ENCODE results near the gene KATNBL1. TPM values are rescaled to one million over a fixed set of nuclear protein-coding genes. Genes with fewer than 3 reads are reported as not detected.

Gene KATNBL1
- total RNA-seq, 1 experiment from 2014 or later, result 12.9 TPM

DNA sequence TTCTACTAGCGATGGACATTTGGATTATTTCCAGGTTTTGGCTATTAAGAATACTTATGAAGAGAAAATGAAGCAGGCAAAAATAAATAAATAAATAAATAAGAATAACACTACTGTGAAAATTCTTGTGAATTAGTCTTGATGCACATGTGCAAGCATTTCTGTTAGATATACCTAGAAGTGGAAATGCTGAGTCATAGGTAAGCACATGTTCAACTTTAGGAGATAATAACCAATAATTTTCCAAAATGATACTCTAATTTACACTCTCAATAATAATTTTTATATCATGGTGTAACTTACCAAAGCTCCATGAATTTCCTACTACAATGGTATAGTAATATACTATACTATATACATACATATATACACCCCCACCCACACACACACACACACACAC is 38.3 kb upstream of the KATNBL1 start:
- Mint-ChIP-seq H3K9me3 (ENCODE audit: low read depth, unreplicated experiment) (no peaks in the 10 kb centered on the region), H3K27ac (ENCODE audit: unreplicated experiment) (no peak overlapping the region), H3K4me3 (ENCODE audit: low read depth, unreplicated experiment) (no peak overlapping the region), H3K4me1 (ENCODE audit: low read depth, unreplicated experiment) (no peaks in the 10 kb centered on the region), H3K36me3 (ENCODE audit: insufficient read depth, unreplicated experiment) (no peaks in the 10 kb centered on the region), H3K27me3 (ENCODE audit: unreplicated experiment) (no peaks in the 10 kb centered on the region)
- TF ChIP-seq, protein P1, sequence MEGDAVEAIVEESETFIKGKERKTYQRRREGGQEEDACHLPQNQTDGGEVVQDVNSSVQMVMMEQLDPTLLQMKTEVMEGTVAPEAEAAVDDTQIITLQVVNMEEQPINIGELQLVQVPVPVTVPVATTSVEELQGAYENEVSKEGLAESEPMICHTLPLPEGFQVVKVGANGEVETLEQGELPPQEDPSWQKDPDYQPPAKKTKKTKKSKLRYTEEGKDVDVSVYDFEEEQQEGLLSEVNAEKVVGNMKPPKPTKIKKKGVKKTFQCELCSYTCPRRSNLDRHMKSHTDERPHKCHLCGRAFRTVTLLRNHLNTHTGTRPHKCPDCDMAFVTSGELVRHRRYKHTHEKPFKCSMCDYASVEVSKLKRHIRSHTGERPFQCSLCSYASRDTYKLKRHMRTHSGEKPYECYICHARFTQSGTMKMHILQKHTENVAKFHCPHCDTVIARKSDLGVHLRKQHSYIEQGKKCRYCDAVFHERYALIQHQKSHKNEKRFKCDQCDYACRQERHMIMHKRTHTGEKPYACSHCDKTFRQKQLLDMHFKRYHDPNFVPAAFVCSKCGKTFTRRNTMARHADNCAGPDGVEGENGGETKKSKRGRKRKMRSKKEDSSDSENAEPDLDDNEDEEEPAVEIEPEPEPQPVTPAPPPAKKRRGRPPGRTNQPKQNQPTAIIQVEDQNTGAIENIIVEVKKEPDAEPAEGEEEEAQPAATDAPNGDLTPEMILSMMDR (IDR thresholded peaks at IDR 0.05; ENCODE audit: unreplicated experiment), result no peak
- DNase-seq, result no peak
- no TSS peak for BruUV-seq (replicated peaks)
- CTCF ChIA-PET, result no interaction called here
- intact Hi-C loops (cut with micrococcal nuclease; ENCODE audit: unreplicated experiment), result no loop called here

DNA sequence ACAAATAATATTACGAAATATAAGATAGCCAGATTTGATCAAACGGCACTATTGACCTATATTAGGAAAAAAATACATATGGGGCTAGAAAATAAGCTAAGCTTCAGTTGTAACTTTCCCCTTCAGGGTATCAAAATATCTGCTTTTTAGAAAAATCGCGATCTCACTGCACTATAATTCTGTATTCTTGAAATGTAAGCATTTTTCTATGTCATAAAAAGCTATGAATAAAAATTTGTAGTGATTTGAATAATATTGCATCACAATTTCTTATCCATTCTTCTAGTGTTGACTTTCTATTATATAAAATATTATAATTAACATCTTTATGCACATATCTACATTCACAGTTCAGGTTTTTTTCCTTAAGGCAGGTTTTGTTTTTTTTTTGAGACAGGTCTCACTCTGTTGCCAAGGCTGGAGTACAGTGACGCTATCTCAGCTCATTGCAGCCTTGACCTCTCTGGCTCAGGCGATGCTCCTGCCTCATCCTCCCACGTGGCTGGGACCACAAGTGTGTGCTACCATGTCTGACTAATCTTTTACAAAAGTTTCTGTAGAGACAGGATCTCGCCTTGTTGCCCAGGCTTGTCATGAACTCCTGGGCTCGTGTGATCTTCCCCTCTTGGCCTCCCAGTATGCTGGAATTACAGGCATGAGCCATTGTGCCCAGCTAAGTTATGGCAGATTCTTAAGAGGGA is 36.5 kb upstream of the KATNBL1 start:
- DNase-seq, result no peak
- Mint-ChIP-seq H3K9me3 (ENCODE audit: low read depth, unreplicated experiment) (no peaks in the 10 kb centered on the region), H3K4me3 (ENCODE audit: low read depth, unreplicated experiment) (no peak overlapping the region), H3K27me3 (ENCODE audit: unreplicated experiment) (no peaks in the 10 kb centered on the region), H3K36me3 (ENCODE audit: insufficient read depth, unreplicated experiment) (no peaks in the 10 kb centered on the region), H3K27ac (ENCODE audit: unreplicated experiment) (no peak overlapping the region), H3K4me1 (ENCODE audit: low read depth, unreplicated experiment) (no peaks in the 10 kb centered on the region)
- CTCF ChIA-PET, result no interaction called here
- intact Hi-C loops (cut with micrococcal nuclease; ENCODE audit: unreplicated experiment), result no loop called here
- TF ChIP-seq, protein P1 (IDR thresholded peaks at IDR 0.05; ENCODE audit: unreplicated experiment), result no peak
- BruUV-seq (replicated peaks), result no TSS peak

DNA sequence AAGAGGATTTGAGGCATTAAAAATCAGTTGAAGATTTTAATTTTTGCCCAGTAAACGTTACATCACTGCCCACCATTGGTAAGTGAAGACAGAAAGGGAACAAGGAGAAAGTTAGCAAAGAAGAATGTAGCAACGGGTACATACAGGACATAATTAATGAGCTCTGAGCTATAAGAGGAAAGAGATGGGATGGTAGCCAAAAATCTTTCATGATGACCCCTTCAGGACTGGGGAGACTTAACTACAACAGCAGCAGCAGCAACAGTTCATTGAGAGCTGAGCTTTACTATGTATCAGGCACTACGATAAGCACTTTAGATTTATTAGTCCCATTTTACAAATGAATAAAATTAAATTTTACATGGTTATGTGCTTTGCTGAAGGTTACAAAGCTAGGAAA is 33.3 kb upstream of the KATNBL1 start:
- H3K4me3 Mint-ChIP-seq (ENCODE audit: low read depth, unreplicated experiment), result no peak overlapping the region
- TF ChIP-seq, protein P1 (IDR thresholded peaks at IDR 0.05; ENCODE audit: unreplicated experiment), result no peak
- H3K4me1 Mint-ChIP-seq (ENCODE audit: low read depth, unreplicated experiment), result peaks cover 10% of the 10 kb centered on the region
- intact Hi-C loops (cut with micrococcal nuclease; ENCODE audit: unreplicated experiment), result no loop called here
- no peaks in the 10 kb centered on the region for H3K9me3 Mint-ChIP-seq (ENCODE audit: low read depth, unreplicated experiment)
- DNase-seq, result no peak
- CTCF ChIA-PET, result no interaction called here
- H3K27ac Mint-ChIP-seq (ENCODE audit: unreplicated experiment), result no peak overlapping the region
- H3K27me3 Mint-ChIP-seq (ENCODE audit: unreplicated experiment), result no peaks in the 10 kb centered on the region
- no peaks in the 10 kb centered on the region for H3K36me3 Mint-ChIP-seq (ENCODE audit: insufficient read depth, unreplicated experiment)
- no TSS peak for BruUV-seq (replicated peaks)

DNA sequence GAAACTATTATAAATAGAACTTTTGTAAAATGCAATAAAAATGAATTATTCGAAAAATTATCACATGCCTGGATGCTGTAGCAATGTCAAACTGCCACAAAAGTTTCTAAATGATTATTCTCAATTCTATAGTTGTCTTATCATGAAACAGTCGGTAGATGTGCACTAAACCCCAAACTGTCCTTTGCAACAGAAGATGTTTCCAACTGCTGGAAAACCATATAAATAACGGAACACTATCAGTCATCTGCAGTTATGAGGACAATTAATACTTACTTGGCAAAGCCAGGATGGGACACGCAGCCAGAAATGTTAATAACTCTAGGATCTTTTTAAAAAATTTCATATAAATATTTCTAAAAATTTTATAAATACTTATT is 32.4 kb upstream of the KATNBL1 start:
- intact Hi-C loops (cut with micrococcal nuclease; ENCODE audit: unreplicated experiment), result no loop called here
- no TSS peak for BruUV-seq (replicated peaks)
- CTCF ChIA-PET, result no interaction called here
- TF ChIP-seq, protein P1 (IDR thresholded peaks at IDR 0.05; ENCODE audit: unreplicated experiment), result no peak
- Mint-ChIP-seq H3K4me3 (ENCODE audit: low read depth, unreplicated experiment) (no peak overlapping the region), H3K36me3 (ENCODE audit: insufficient read depth, unreplicated experiment) (no peaks in the 10 kb centered on the region), H3K9me3 (ENCODE audit: low read depth, unreplicated experiment) (no peaks in the 10 kb centered on the region), H3K27ac (ENCODE audit: unreplicated experiment) (no peak overlapping the region), H3K27me3 (ENCODE audit: unreplicated experiment) (no peaks in the 10 kb centered on the region), H3K4me1 (ENCODE audit: low read depth, unreplicated experiment) (peaks cover 10% of the 10 kb centered on the region)
- no peak for DNase-seq
